HEK293 (cell line): ENCODE results near the gene RPS6KA5.

Experiments
- CTCF ChIA-PET: fragments of 350-600 bp; formaldehyde crosslinking; extraction: SDS; loops from one replicate; lab custom pipeline; 2021; ENCODE audit warnings: antibody characterized with exemption; lab: Yijun Ruan, JAX
- POLR2A ChIA-PET: fragments of 300-600 bp; formaldehyde crosslinking; extraction: SDS; loops from one replicate; lab custom pipeline; 2020; ENCODE audit warnings: antibody characterized with exemption, inconsistent platforms; lab: Yijun Ruan, JAX
- H3K27ac ChIP-seq: fragments of 200-500 bp; sonication (Bioruptor generic); 2 replicates; pipeline ENCODE4 v1.5.1; 2014; ENCODE audit warnings: low read depth, low read length, control low read depth, inconsistent platforms; ENCODE audit errors: extremely low read depth
- H3K36me3 ChIP-seq, 2 experiments: fragments of 200-500 bp in 1 of 2; sonication (Bioruptor generic) in 1 of 2; 1 replicate in 1 of 2; 2 replicates in 1 of 2; pipeline ENCODE4 v1.5.1; 2014 to 2017; ENCODE audit warnings: inconsistent platforms in 2 of 2, low read length in 2 of 2; ENCODE audit not compliant: control insufficient read depth in 2 of 2, insufficient read depth in 1 of 2
- H3K4me1 ChIP-seq: fragments of 200-500 bp; sonication (Bioruptor generic); 2 replicates; pipeline ENCODE4 v1.5.1; 2014; ENCODE audit warnings: mild to moderate bottlenecking, low read length, inconsistent platforms; ENCODE audit not compliant: control insufficient read depth, insufficient read depth
- H3K4me3 ChIP-seq: 2 replicates; pipeline ENCODE4 v1.5.1; 2011; ENCODE audit warnings: low read depth, mild to moderate bottlenecking, control low read depth, low read length, moderate library complexity
- H3K9me3 ChIP-seq: fragments of 200-500 bp; sonication (Bioruptor generic); 2 replicates; pipeline ENCODE4 v1.5.1; 2014; ENCODE audit warnings: low read depth, low read length, inconsistent platforms; ENCODE audit not compliant: control insufficient read depth, insufficient read depth
- ATF2 ChIP-seq: fragments of 450-650 bp; formaldehyde crosslinking; IDR thresholded peaks from 2 replicates; pipeline ENCODE4 v1.5.1; 2016; ENCODE audit warnings: missing biosample characterization, missing genetic modification characterization, low read depth
- HOXA7 ChIP-seq: sonication (generic); formaldehyde crosslinking; IDR thresholded peaks from 2 replicates; pipeline ENCODE4 v1.8.1; 2022; ENCODE audit warnings: missing genetic modification reagents, borderline replicate concordance
- INSM2 ChIP-seq: fragments of 450-650 bp; formaldehyde crosslinking; IDR thresholded peaks from 2 replicates; pipeline ENCODE4 v1.5.1; 2016; ENCODE audit warnings: missing biosample characterization, missing genetic modification characterization
- MEIS1 ChIP-seq: sonication (generic); formaldehyde crosslinking; IDR thresholded peaks from 2 replicates; pipeline ENCODE4 v1.8.1; 2022; ENCODE audit warnings: missing genetic modification reagents, mild to moderate bottlenecking, borderline replicate concordance
- PRDM4 ChIP-seq: fragments of 450-650 bp; formaldehyde crosslinking; IDR thresholded peaks from 2 replicates; pipeline ENCODE4 v1.5.1; 2017; ENCODE audit warnings: missing biosample characterization, missing genetic modification characterization
- PRDM6 ChIP-seq: fragments of 450-650 bp; formaldehyde crosslinking; IDR thresholded peaks from 2 replicates; pipeline ENCODE4 v1.5.1; 2017; ENCODE audit warnings: missing biosample characterization, missing genetic modification characterization
- REPIN1 ChIP-seq: fragments of 450-650 bp; formaldehyde crosslinking; IDR thresholded peaks from 2 replicates; pipeline ENCODE4 v1.5.1; 2017; ENCODE audit warnings: missing biosample characterization, missing genetic modification characterization, low read depth
- SALL2 ChIP-seq: fragments of 450-650 bp; formaldehyde crosslinking; IDR thresholded peaks from 2 replicates; pipeline ENCODE4 v1.5.0; 2017; ENCODE audit warnings: missing biosample characterization, mild to moderate bottlenecking, missing genetic modification characterization, borderline replicate concordance
- TCF7L2 ChIP-seq: IDR thresholded peaks from 2 replicates; pipeline ENCODE4 v1.6.1; 2011; ENCODE audit warnings: low read depth, mild to moderate bottlenecking, inconsistent platforms, low read length, moderate library complexity, borderline replicate concordance
- ZEB2 ChIP-seq: fragments of 450-650 bp; formaldehyde crosslinking; IDR thresholded peaks from 2 replicates; pipeline ENCODE4 v1.5.1; 2016; ENCODE audit warnings: missing biosample characterization, missing genetic modification characterization
- ZNF148 ChIP-seq: fragments of 450-650 bp; formaldehyde crosslinking; IDR thresholded peaks from 2 replicates; pipeline ENCODE4 v1.5.0; 2017; ENCODE audit warnings: missing biosample characterization, missing genetic modification characterization, borderline replicate concordance
- ZNF274 ChIP-seq, 2 experiments: fragments of 200-500 bp in 1 of 2; fragments of 450-650 bp in 1 of 2; sonication (Bioruptor generic) in 1 of 2; formaldehyde crosslinking in 1 of 2; IDR thresholded peaks; 2 replicates each; pipeline versions ENCODE4 v1.5.1 to v1.6.1; 2014 to 2016; ENCODE audit warnings: borderline replicate concordance in 1 of 2, inconsistent platforms in 1 of 2, low read length in 1 of 2, missing biosample characterization in 1 of 2, missing genetic modification characterization in 1 of 2
- ZNF366 ChIP-seq: fragments of 450-650 bp; formaldehyde crosslinking; conservative IDR thresholded peaks from 2 replicates; pipeline ENCODE4 v1.5.1; 2016; ENCODE audit warnings: missing biosample characterization, missing genetic modification characterization
- ZNF426 ChIP-seq: fragments of 450-650 bp; formaldehyde crosslinking; IDR thresholded peaks from 2 replicates; pipeline ENCODE4 v1.5.1; 2017; ENCODE audit warnings: missing biosample characterization, missing genetic modification characterization, mild to moderate bottlenecking, inconsistent platforms, moderate library complexity
- ZNF433 ChIP-seq: fragments of 450-650 bp; formaldehyde crosslinking; IDR thresholded peaks from 2 replicates; pipeline ENCODE4 v1.5.1; 2016; ENCODE audit warnings: missing biosample characterization, missing genetic modification characterization, low read depth
- ZNF518A ChIP-seq: fragments of 450-650 bp; formaldehyde crosslinking; conservative IDR thresholded peaks from 2 replicates; pipeline ENCODE4 v1.5.1; 2016; ENCODE audit warnings: low read depth, missing biosample characterization, missing genetic modification characterization
- ZSCAN16 ChIP-seq: fragments of 450-650 bp; formaldehyde crosslinking; IDR thresholded peaks from 2 replicates; pipeline ENCODE4 v1.5.1; 2016; ENCODE audit warnings: missing biosample characterization, missing genetic modification characterization
- ZSCAN18 ChIP-seq: fragments of 450-650 bp; formaldehyde crosslinking; IDR thresholded peaks from 2 replicates; pipeline ENCODE4 v1.5.1; 2016; ENCODE audit warnings: missing biosample characterization, missing genetic modification characterization
- ZXDB ChIP-seq: fragments of 450-650 bp; formaldehyde crosslinking; IDR thresholded peaks from 2 replicates; pipeline ENCODE4 v1.5.1; 2016; ENCODE audit warnings: missing biosample characterization, missing genetic modification characterization

RPS6KA5 gene

GRCh38 chr14:90970167-90970600 lies 90.3 kb downstream of the RPS6KA5 start:
- ChIA-PET POLR2A (no interaction called here), CTCF (interaction anchor here (0.7 kb wide), 1 partner anchor 1841 kb away, joined by 3 read pairs; no protein-coding TSS in a partner anchor)
- no peak overlapping the region for H3K4me3 ChIP-seq
- H3K27ac ChIP-seq = no peak overlapping the region
- no peaks in the 10 kb centered on the region for H3K9me3 ChIP-seq
- no peaks in the 10 kb centered on the region for H3K36me3 ChIP-seq
- H3K4me1 ChIP-seq = peaks cover 5% of the 10 kb centered on the region
- TF ChIP-seq ZNF518A (no peak), ZNF148 (peak; percentile 63; the same call in 1 of the 2 replicates), SALL2 (tag by site-specific recombination) (peak; percentile 50; the same call in 1 of the 2 replicates), ZNF274 (IDR thresholded peaks at IDR 0.05; ENCODE audit: low read length) (no peak), ZNF274 (tag by site-specific recombination; IDR thresholded peaks at IDR 0.05; ENCODE audit: borderline replicate concordance) (no peak), ZNF433 (tag by site-specific recombination) (no peak), ZXDB (tag by site-specific recombination) (peak; percentile 48; the same call in 1 of the 2 replicates), PRDM4 (tag by site-specific recombination) (no peak), ZSCAN18 (tag by site-specific recombination) (peak; percentile 64; the same call in 1 of the 2 replicates), HOXA7 (no peak), ZSCAN16 (tag by site-specific recombination) (no peak), MEIS1 (CRISPR knock-in tag) (no peak), PRDM6 (tag by site-specific recombination) (peak; percentile 78), TCF7L2 (peak; percentile 48; the same call in 1 of the 2 replicates), ZEB2 (tag by site-specific recombination) (peak; percentile 87), ZNF426 (no peak), ZNF366 (tag by site-specific recombination) (peak; percentile 61; the same call in 1 of the 2 replicates), ATF2 (tag by site-specific recombination) (0 out of 2 replicates have a peak, but pooled peaks have one; percentile 23), INSM2 (tag by site-specific recombination) (no peak), REPIN1 (tag by site-specific recombination) (no peak)
